ENCODE results near the gene WNT8A.
A peak's percentile ranks its signal among the peaks of the same experiment; 100 is the strongest.
"Not testable (repeated sequence)": the region's sequence is repeated elsewhere in the genome, so short reads cannot be mapped to it uniquely, and the experiment has no call there.

Gene WNT8A

GRCh38 chr5:138083702-138084101 is at the start of gene WNT8A:
Gene WNT8A, plus strand, starts transcription at chr5:138084033. Its CDS starts 95 bp downstream, at chr5:138084128.
- DNase-seq = no peak

GRCh38 chr5:138035605-138036537 is 48.0 kb upstream of the WNT8A start:
- peak; percentile 47 for DNase-seq

DNA sequence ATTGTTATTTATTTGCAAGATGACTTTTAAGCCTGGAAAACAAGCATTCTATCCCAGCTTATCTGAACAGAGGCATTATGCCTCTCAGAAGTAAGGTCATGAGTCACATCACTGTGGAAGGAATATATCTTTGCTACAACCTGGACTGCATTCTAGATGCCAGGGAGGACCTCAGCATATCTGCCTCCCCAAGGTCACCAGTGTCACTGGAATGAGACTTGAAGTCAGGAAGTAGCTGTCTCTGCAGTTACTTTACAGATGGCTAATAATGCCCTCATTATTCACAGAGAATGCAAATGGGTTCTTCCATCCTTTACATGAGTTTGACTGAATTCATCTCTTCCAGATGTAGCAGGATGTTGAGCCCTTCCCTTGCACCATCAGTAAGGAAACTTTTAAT is 46.6 kb upstream of the WNT8A start:
- DNase-seq = no peak

DNA sequence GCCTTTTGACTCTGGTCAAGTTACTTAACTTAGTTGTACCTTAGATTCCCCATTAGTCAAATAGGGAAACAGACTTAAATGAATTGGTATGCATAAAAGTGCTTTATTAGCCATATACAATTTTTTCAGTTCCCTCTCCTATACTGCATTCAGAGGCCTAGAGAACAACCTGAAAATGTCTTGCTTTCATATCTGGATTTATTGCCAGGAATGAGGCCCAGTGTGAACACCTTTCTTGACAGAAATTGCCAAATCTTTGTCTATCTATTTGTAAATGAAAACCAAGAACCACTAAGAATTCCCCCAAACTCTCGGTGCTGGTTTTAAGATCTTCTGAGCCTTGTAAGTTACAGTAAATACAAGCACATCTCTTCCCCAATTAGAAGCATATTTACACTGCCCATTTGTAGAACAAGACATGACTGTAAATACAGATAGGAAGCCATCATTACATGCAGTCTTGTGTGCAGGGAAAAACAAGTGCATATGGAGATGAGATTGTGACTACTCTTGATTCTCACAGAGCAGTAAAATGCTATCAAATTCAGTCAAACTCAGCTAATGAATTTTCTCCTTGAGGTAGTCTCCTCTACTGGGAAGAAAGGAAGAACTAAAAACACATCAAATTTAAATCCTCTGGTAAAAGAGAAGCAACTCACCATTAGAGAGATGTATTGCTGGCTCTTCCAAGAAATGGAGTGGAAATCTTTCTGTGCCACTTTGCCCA is 45.8 kb upstream of the WNT8A start:
- DNase-seq = no peak

- no peak for DNase-seq
Observed at GRCh38 chr5:138038826-138039225, 45.0 kb upstream of the WNT8A start.

DNA sequence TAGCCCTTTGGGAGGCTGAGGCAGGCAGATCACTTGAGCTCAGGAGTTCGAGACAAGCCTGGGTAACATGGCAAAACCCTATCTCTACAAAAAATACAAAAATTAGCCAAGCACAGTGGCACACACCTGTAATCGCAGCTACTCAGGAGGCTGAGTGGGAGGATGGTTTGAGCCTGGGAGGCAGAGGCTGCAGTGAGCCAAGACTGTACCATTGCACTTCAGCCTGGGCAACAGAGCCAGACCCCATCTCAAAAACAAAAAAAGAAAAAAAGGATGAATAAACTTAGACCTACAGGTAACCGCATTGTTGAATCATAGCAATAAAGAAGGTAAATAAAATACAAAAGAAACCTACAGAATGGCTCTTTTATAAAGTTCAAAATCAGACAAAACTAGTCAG is 38.5 kb upstream of the WNT8A start:
- DNase-seq = not testable (repeated sequence)

- no peak for DNase-seq
Observed at GRCh38 chr5:138051441-138052296, 32.2 kb upstream of the WNT8A start.

GRCh38 chr5:138052718-138053117 is 31.1 kb upstream of the WNT8A start:
- DNase-seq = not testable (repeated sequence)

GRCh38 chr5:138053554-138053953 is 30.3 kb upstream of the WNT8A start:
- DNase-seq = no peak

DNA sequence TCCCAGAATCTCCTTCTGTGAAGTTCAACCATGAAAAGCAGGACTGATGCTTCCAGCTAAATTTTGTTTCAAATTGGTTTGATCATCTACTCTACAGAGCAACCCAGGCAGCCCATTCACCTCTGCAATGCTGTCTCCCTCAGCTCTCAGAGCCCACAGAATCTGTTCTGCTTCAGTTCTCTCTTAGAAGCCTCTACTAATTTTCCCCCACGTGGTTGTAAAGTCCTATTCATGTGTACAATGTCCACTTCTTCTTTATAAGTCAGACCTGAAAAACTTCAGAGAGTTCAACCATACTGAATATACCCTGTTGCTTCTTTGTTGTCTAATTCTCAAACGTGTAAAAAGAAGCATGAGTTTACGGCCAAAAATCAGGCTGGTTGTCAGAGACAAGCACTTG is 29.6 kb upstream of the WNT8A start:
- no peak for DNase-seq

GRCh38 chr5:138054847-138055558 is 28.8 kb upstream of the WNT8A start:
- no peak for DNase-seq

GRCh38 chr5:138064526-138064925 is 19.3 kb upstream of the WNT8A start:
- DNase-seq = no peak

- DNase-seq = no peak
Observed at GRCh38 chr5:138065102-138065501, 18.7 kb upstream of the WNT8A start.

DNA sequence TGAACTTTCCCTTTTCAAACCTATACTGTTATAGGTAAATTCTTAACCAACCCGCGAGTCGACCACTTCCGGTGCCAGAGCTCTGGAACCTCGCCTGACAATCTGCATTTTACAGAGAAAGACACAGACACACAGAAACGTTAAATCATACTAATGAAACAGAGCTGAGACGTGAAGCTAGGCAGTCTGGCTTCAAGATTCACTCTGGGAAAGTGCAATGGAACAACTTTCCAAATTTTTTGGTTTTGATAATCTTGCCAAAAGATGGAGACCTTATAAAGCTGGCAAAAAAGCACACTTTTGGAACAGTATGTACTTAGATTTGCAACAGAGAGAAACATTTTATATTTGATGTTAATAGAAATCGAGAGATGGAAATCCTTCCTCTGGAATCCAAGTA is 15.9 kb upstream of the WNT8A start:
- DNase-seq = no peak

DNA sequence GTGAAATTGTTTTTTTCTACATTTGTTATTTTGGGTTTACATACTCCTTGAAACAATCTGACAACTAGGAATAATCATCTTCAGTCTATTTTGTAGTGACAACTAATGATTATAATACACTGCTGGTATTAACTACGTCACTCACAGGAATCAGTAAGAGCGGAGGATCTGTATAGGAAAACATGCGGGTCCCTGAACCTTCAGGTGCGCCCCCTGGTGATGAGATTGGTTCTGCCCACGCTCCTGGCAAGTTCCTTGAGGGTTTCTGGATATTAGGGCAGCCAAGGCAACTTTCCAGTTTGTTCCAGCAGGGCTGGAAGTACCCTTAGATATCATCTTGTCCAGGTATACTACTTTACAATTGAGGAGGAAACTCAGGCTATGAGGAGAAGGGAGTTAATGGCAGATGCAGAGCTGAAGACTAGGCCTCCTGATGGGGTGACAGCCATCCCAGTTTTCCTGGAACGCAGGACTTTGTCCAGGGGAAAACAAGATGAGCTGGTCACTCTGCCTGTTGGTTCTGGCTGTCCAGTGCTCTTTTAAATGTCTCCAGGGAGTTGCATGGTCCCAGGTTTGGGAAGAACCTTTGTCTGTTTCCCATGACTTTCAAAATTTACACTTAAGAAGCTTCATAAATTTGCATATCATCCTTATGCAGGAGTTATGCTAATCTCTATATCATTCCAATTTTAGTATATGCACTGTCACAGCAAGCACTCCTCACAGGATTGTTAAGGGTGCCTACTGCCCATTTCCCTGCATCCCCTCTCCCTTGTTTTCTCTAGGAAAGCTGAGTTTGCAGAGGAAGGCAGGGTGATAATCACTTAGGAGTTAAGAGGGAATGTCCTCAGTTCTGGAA is 14.9 kb upstream of the WNT8A start:
- DNase-seq = peak; percentile 75

DNA sequence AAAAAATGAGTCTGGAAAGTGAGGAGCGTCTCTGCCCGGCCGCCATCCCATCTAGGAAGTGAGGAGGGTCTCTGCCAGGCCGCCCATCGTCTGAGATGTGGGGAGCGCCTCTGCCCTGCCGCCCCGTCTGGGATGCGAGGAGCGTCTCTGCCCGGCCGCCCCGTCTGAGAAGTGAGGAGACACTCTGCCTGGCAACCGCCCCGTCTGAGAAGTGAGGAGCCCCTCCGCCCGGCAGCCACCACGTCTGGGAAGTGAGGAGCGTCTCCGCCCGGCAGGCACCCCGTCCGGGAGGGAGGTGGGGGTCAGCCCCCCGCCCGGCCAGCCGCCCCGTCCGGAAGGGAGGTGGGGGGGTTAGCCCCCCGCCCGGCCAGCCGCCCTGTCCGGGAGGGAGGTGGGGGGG is 13.8 kb upstream of the WNT8A start:
- DNase-seq = not testable (repeated sequence)

DNA sequence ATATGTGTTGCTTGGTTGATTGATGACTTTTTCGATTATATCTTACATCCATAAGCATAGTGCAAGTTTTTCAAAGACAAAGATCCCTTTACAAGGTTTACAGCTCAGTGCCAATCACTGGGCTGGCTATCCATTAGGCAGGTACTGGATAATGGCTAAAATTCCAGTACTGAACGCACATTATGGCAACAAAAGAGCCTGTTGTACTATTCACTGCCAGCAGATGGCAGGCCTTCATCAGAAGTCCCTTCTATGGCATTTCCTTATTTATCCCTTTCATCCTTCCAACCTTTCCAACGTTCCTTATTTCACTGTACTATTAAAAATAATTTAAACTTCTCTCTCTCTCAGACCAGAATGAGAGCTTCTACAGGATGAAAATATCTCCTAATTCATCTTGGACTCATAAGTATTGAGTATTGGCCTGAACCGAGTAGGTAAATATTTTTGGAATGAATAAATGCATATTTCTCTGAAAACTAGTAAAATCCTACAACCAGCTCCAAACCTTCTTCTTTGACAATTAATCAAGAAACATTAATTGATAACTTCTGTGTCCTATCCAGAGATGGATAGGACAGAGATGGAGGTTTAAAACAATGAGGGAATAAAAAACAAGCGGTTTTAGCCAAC is 6.7 kb upstream of the WNT8A start:
- DNase-seq = peak; percentile 49

- no peak for DNase-seq
Observed at GRCh38 chr5:138078006-138078643, 5.7 kb upstream of the WNT8A start.

GRCh38 chr5:138082033-138082432 is 1.8 kb upstream of the WNT8A start:
- no peak for DNase-seq

DNA sequence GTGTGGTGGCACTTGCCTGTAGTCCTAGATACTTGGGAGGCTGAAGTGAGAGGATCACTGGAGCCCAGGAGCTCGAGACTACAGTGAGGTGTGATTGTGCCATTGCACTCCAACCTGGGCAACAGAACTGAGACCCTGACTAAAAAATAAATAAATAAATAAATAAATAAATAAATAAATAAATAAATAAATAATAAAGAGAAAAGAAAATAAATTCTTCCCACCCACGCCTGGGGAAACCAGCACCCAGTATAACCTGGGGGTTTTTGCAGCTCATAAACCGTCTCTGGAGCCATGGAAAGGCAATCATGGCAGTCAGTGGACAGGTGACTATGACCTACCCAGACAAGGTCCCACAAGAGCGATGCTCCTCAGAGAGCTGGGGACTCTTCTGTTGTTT is 7.9 kb downstream of the WNT8A start:
- DNase-seq = no peak

Measured in activated CD8-positive, alpha-beta memory T cell treated with anti-CD3 and anti-CD28 coated beads, Interleukin-2, amount 50 U/mL, for 4 hours (primary cell).